Measurements from ENCODE around the gene DENND2D.

DNA sequence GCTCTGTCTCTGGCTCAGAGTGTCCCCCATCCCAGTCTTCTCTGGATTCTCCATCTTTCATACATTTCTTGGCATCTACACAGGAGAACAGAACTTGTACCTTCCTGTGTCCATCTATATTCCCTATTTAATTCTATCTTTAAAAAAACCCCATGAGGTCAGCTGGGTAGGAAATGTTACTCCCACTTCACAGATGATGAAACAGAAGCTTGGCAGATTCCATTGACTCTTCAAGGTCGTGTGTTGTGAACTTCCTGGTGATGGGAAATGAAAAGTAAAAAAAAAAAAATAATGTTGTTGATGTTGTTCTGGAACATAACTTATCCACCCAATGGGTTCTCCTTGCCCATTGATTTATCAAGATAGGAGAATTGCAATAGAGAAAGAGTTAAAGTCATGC, 35.9 kb upstream of the DENND2D start:
- TF ChIP-seq ZNF24 (IDR thresholded peaks at IDR 0.05): no peak
- TF ChIP-seq CTCF (IDR thresholded peaks at IDR 0.05 in 2 of 3, conservative IDR thresholded peaks at IDR 0.05 in 1 of 3; ENCODE audit: control insufficient read depth in 2 of 3, extremely low read depth in 1 of 3, insufficient read depth in 1 of 3, low read depth in 3 of 3, low read length in 3 of 3): no peak
- TF ChIP-seq POLR2AphosphoS5 (IDR thresholded peaks at IDR 0.05; ENCODE audit: low read length): no peak
- no peak for TF ChIP-seq EZH2 (IDR thresholded peaks at IDR 0.05; ENCODE audit: borderline replicate concordance, control insufficient read depth, low read depth, low read length)
- no peak for TF ChIP-seq RAD21 (IDR thresholded peaks at IDR 0.05; ENCODE audit: insufficient read depth, low read depth, low read length)
- TF ChIP-seq ZBTB40 (IDR thresholded peaks at IDR 0.05; ENCODE audit: borderline replicate concordance): no peak
- TF ChIP-seq ZNF592 (IDR thresholded peaks at IDR 0.05): no peak
